CD8-positive, alpha-beta memory T cell (primary cell): Measurements from ENCODE around the gene ZNF474. TPM values are rescaled to one million over a fixed set of nuclear protein-coding genes. Genes with fewer than 3 reads are reported as not detected.

Source experiments
- CTCF ChIA-PET: fragments of 350-600 bp; sonication (Branson Sonifier 250); formaldehyde crosslinking; loops from one replicate; lab custom pipeline; 2021; ENCODE audit warnings: antibody characterized with exemption; lab: Charles Lee
- POLR2A ChIA-PET: fragments of 350-600 bp; sonication (Branson Sonifier 250); formaldehyde crosslinking; loops from one replicate; lab custom pipeline; 2021; ENCODE audit warnings: antibody characterized with exemption; lab: Charles Lee
- DNase-seq, 5 donors: peaks; one replicate each; pipeline versions ENCODE4 v3.0.0 to v3.0.0-alpha.2; 2020 to 2022; ENCODE audit warnings: mixed read lengths in 1 of 5
- H3K27ac ChIP-seq: one replicate; pipeline ENCODE4 v1.7.0; 2013; ENCODE audit warnings: low read depth, mild to moderate bottlenecking, low read length, moderate library complexity
- H3K27me3 ChIP-seq: 2 replicates; pipeline ENCODE4 v1.7.0; 2013; ENCODE audit warnings: low read length, mild to moderate bottlenecking; ENCODE audit not compliant: insufficient read depth, poor library complexity, severe bottlenecking
- H3K36me3 ChIP-seq: 2 replicates; pipeline ENCODE4 v1.7.0; 2013; ENCODE audit warnings: mild to moderate bottlenecking, low read length, moderate library complexity; ENCODE audit not compliant: insufficient read depth
- H3K4me1 ChIP-seq: 2 replicates; pipeline ENCODE4 v1.7.0; 2013; ENCODE audit warnings: mild to moderate bottlenecking, low read length, moderate library complexity; ENCODE audit not compliant: insufficient read depth
- H3K4me3 ChIP-seq: 2 replicates; pipeline ENCODE4 v1.7.0; 2013; ENCODE audit warnings: mild to moderate bottlenecking, low read length
- H3K9me3 ChIP-seq: 2 replicates; pipeline ENCODE4 v1.7.0; 2013; ENCODE audit warnings: mild to moderate bottlenecking, low read length
- H3K27ac Mint-ChIP-seq, 8 donors: one replicate each; pipeline ENCODE4 v1.8.0; 2020 to 2021; ENCODE audit warnings: mixed read lengths in 8 of 8, mild to moderate bottlenecking in 6 of 8, inconsistent platforms in 3 of 8, moderate library complexity in 3 of 8
- H3K27me3 Mint-ChIP-seq, 2 donors: one replicate each; pipeline ENCODE4 v1.8.0; 2020 to 2021; ENCODE audit warnings: mixed read lengths in 2 of 2, mild to moderate bottlenecking in 1 of 2, moderate library complexity in 1 of 2
- H3K36me3 Mint-ChIP-seq, 3 donors: one replicate each; pipeline ENCODE4 v1.8.0; 2020 to 2021; ENCODE audit warnings: mixed read lengths in 3 of 3, inconsistent platforms in 1 of 3, mild to moderate bottlenecking in 1 of 3
- H3K4me1 Mint-ChIP-seq, 3 donors: one replicate each; pipeline ENCODE4 v1.8.0; 2020 to 2021; ENCODE audit warnings: mixed read lengths in 3 of 3, inconsistent platforms in 1 of 3, mild to moderate bottlenecking in 1 of 3
- H3K4me3 Mint-ChIP-seq, 7 donors: one replicate each; pipeline ENCODE4 v1.8.0; 2020 to 2021; ENCODE audit warnings: mixed read lengths in 7 of 7, mild to moderate bottlenecking in 6 of 7, moderate library complexity in 4 of 7, inconsistent platforms in 2 of 7
- H3K9me3 Mint-ChIP-seq, 5 donors: one replicate each; pipeline ENCODE4 v1.8.0; 2020 to 2022; ENCODE audit warnings: mixed read lengths in 5 of 5, mild to moderate bottlenecking in 3 of 5, moderate library complexity in 2 of 5, inconsistent platforms in 1 of 5
- polyA plus RNA-seq: library from polyadenylated mRNA; unstranded; fragments of 300-500 nt; fragmentation: Illumina TruSeq; gene quantifications from one replicate; pipeline ENCODE4 v1.2.3, GENCODE V29; 2021
- total RNA-seq, 2 experiments: library from RNA; stranded (reverse); gene quantifications; one replicate each; pipeline ENCODE4 v1.2.3, GENCODE V29; 2021

Gene ZNF474
- total and polyA plus RNA-seq, 3 experiments from 2014 or later = 0.29 TPM; not detected in 2

DNA sequence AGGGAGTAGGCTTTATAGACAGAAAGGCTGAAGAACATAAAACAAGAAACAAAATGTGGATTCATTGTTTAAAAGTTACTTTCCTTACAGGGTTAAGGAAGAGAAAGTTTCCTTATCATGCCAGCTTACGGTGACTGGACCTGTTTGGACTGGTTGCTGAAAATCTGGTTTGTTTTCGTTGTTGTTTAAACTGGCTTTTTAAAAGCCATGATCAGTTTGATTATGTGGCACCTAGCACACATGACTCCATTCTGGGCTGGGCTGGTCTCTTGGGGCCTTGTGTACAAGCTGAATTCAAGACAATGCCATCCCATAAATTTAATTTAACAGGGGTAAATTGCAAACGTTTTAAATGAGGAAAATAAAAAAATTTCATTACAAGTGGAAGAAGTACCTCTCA, 18.4 kb upstream of the ZNF474 start:
- no peak overlapping the region for H3K4me3 Mint-ChIP-seq
- H3K9me3 ChIP-seq = no peaks in the 10 kb centered on the region
- H3K27ac Mint-ChIP-seq = no peak overlapping the region
- no peak overlapping the region for H3K27ac ChIP-seq
- H3K36me3 Mint-ChIP-seq = no peaks in the 10 kb centered on the region
- POLR2A ChIA-PET = no interaction called here
- no peaks in the 10 kb centered on the region for H3K9me3 Mint-ChIP-seq
- H3K36me3 ChIP-seq = no peaks in the 10 kb centered on the region
- H3K4me1 Mint-ChIP-seq = no peaks in the 10 kb centered on the region
- DNase-seq = no peak
- H3K4me3 ChIP-seq = no peak overlapping the region
- H3K27me3 Mint-ChIP-seq = no peaks in the 10 kb centered on the region
- H3K27me3 ChIP-seq = no peaks in the 10 kb centered on the region
- CTCF ChIA-PET = no interaction called here
- no peaks in the 10 kb centered on the region for H3K4me1 ChIP-seq

- Mint-ChIP-seq H3K36me3 (no peaks in the 10 kb centered on the region), H3K27me3 (no peaks in the 10 kb centered on the region), H3K4me1 (no peaks in the 10 kb centered on the region), H3K27ac (no peak overlapping the region), H3K9me3 (no peaks in the 10 kb centered on the region), H3K4me3 (no peak overlapping the region)
- no peak for DNase-seq
- H3K27me3 ChIP-seq = no peaks in the 10 kb centered on the region
- CTCF ChIA-PET = no interaction called here
- POLR2A ChIA-PET = no interaction called here
- no peak overlapping the region for H3K4me3 ChIP-seq
- no peak overlapping the region for H3K27ac ChIP-seq
- H3K36me3 ChIP-seq = no peaks in the 10 kb centered on the region
- H3K4me1 ChIP-seq = no peaks in the 10 kb centered on the region
- H3K9me3 ChIP-seq = no peaks in the 10 kb centered on the region
Observed at GRCh38 chr5:122111460-122111859, 17.9 kb upstream of the ZNF474 start.

DNA sequence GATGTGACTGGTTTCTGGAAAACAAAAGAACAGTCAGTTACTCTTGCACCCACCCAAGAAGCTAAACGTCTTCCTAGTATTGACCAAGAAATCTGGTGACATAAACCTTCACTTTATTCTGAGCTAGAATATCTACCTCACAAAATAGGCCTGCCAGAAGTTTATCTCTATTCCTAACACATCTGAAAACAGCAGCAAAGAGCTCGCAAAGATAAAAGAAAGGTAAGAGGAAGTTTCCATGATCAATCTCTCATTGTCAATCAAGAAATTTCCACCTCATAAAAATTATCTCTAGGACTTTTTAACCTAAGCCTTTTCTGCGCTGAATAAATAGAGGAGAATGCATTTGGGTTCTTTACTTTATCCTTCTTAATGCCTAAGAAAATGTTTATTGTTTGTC, 17.3 kb upstream of the ZNF474 start:
- no peaks in the 10 kb centered on the region for H3K9me3 Mint-ChIP-seq
- H3K4me3 Mint-ChIP-seq = no peak overlapping the region
- Histone ChIP-seq H3K4me3 (no peak overlapping the region), H3K27ac (no peak overlapping the region), H3K9me3 (no peaks in the 10 kb centered on the region), H3K36me3 (no peaks in the 10 kb centered on the region), H3K4me1 (no peaks in the 10 kb centered on the region), H3K27me3 (no peaks in the 10 kb centered on the region)
- ChIA-PET CTCF (no interaction called here), POLR2A (no interaction called here)
- H3K36me3 Mint-ChIP-seq = no peaks in the 10 kb centered on the region
- no peaks in the 10 kb centered on the region for H3K4me1 Mint-ChIP-seq
- H3K27me3 Mint-ChIP-seq = no peaks in the 10 kb centered on the region
- H3K27ac Mint-ChIP-seq = no peak overlapping the region
- DNase-seq = no peak

DNA sequence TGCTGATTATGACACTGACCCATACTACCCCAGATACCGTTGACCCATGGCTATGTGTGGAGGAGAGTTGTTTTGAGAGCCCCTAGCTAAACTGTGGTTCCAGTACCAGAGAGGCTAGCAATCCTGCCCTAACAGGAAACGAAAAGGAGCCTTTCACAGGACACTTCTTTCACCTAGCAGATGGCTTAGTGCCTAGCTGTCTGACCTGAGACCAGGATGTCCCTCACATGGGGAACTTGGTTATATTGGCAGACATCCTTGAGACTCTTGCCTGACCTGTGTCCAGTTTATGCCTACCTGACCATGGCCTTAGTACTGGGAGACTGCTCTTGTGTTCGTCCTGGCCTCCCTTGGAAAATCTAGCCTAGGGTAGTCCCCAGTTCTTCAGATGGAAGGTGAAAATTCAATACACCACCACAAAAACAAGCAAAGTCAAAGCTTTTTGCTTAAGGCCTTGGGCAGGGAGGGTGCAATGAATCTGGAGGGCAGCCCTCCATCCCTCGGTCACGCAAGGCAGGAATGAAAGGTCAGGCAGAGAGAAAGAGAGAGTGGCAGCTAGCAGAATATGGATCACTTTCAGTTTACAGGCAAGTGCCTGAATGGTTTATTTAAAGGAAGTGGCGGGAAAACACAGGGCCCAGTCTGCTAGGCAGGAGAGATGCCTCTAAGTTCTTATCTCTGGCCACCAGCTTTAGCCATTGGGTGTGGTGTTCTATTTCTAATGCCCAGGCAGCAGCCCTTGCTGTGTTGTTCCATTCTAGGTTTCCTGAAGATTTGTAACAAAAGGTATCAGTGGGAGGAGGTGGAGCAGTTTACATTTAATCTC, 16.4 kb upstream of the ZNF474 start:
- no peak overlapping the region for H3K4me3 ChIP-seq
- H3K9me3 ChIP-seq = no peaks in the 10 kb centered on the region
- Mint-ChIP-seq H3K36me3 (no peaks in the 10 kb centered on the region), H3K4me1 (no peaks in the 10 kb centered on the region), H3K27ac (no peak overlapping the region), H3K27me3 (no peaks in the 10 kb centered on the region), H3K9me3 (no peaks in the 10 kb centered on the region), H3K4me3 (no peak overlapping the region)
- ChIA-PET POLR2A (no interaction called here), CTCF (no interaction called here)
- H3K27me3 ChIP-seq = no peaks in the 10 kb centered on the region
- no peaks in the 10 kb centered on the region for H3K4me1 ChIP-seq
- peak overlapping the region; percentile 40 for H3K27ac ChIP-seq
- no peaks in the 10 kb centered on the region for H3K36me3 ChIP-seq
- no peak for DNase-seq

DNA sequence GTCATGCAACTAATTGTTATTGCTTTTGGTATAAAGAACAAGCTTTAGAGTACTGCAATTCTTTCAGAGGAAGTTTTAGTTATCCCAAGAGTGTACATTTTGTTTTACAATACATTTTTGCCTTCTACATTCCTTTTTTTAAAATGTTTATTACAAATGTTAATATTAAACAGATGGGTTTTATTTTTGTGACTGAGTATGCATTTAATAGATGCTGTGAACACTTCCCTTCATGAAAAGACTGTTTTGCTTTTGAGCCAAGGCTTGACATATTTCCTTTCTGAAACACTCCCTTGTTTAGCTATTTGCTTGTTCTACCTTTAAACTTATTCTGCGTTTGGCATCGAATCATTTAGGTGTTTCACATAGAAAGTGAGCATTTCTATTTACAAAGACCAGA, 14.8 kb upstream of the ZNF474 start:
- Histone ChIP-seq H3K27ac (no peak overlapping the region), H3K27me3 (no peaks in the 10 kb centered on the region), H3K4me3 (no peak overlapping the region), H3K4me1 (no peaks in the 10 kb centered on the region), H3K36me3 (no peaks in the 10 kb centered on the region), H3K9me3 (no peaks in the 10 kb centered on the region)
- Mint-ChIP-seq H3K36me3 (no peaks in the 10 kb centered on the region), H3K4me1 (no peaks in the 10 kb centered on the region), H3K4me3 (no peak overlapping the region), H3K27me3 (no peaks in the 10 kb centered on the region), H3K27ac (no peak overlapping the region), H3K9me3 (no peaks in the 10 kb centered on the region)
- no peak for DNase-seq
- POLR2A ChIA-PET = no interaction called here
- CTCF ChIA-PET = no interaction called here

- no peak overlapping the region for H3K27ac Mint-ChIP-seq
- H3K36me3 Mint-ChIP-seq = no peaks in the 10 kb centered on the region
- H3K9me3 ChIP-seq = no peaks in the 10 kb centered on the region
Observed at GRCh38 chr5:122118356-122118948, 10.9 kb upstream of the ZNF474 start.

GRCh38 chr5:122119205-122119604, 10.1 kb upstream of the ZNF474 start:
- no peak overlapping the region for H3K4me3 ChIP-seq
- no peaks in the 10 kb centered on the region for H3K4me1 Mint-ChIP-seq
- no peak overlapping the region for H3K27ac Mint-ChIP-seq
- DNase-seq = no peak
- no peaks in the 10 kb centered on the region for H3K9me3 ChIP-seq
- peaks cover 3 to 9% of the 10 kb centered on the region in 2 donors for H3K27me3 Mint-ChIP-seq
- H3K27ac ChIP-seq = no peak overlapping the region
- no peaks in the 10 kb centered on the region for H3K27me3 ChIP-seq
- no peaks in the 10 kb centered on the region for H3K36me3 ChIP-seq
- no peak overlapping the region for H3K4me3 Mint-ChIP-seq
- H3K9me3 Mint-ChIP-seq = no peaks in the 10 kb centered on the region
- H3K4me1 ChIP-seq = no peaks in the 10 kb centered on the region
- no peaks in the 10 kb centered on the region for H3K36me3 Mint-ChIP-seq
- CTCF ChIA-PET = no interaction called here
- POLR2A ChIA-PET = no interaction called here

More at GRCh38 chr5:122118356-122118948, 10.9 kb upstream of the ZNF474 start:
- peaks cover 3 to 9% of the 10 kb centered on the region in 2 donors for H3K27me3 Mint-ChIP-seq
- DNase-seq = no peak
- Histone ChIP-seq H3K27me3 (no peaks in the 10 kb centered on the region), H3K36me3 (no peaks in the 10 kb centered on the region), H3K4me3 (no peak overlapping the region), H3K27ac (no peak overlapping the region), H3K4me1 (no peaks in the 10 kb centered on the region)
- H3K9me3 Mint-ChIP-seq = no peaks in the 10 kb centered on the region
- ChIA-PET POLR2A (no interaction called here), CTCF (no interaction called here)
- no peak overlapping the region for H3K4me3 Mint-ChIP-seq
- no peaks in the 10 kb centered on the region for H3K4me1 Mint-ChIP-seq

DNA sequence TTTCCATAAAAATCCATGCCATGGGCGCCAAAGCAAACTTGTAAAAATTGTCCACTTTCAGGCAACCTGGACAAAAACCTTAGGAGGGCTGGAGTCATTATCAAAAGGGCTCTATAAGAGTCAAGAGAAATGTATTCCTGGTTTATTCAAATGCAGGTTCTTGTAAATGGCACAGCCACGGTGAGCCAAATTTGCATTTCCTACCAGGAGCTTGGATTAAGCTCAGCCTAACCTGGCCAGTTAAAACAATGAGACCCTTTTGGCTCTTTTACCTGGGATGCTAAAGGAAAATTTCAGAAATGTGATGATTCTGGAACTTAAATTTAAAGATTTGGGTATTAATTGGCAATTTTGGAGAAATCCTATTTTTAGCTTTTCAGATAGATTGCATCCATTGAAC, 8.9 kb upstream of the ZNF474 start:
- POLR2A ChIA-PET = no interaction called here
- Mint-ChIP-seq H3K4me1 (no peaks in the 10 kb centered on the region), H3K27ac (no peak overlapping the region), H3K9me3 (no peaks in the 10 kb centered on the region), H3K36me3 (no peaks in the 10 kb centered on the region), H3K4me3 (no peak overlapping the region), H3K27me3 (peaks cover 3 to 9% of the 10 kb centered on the region in 2 donors)
- Histone ChIP-seq H3K27ac (no peak overlapping the region), H3K4me3 (no peak overlapping the region), H3K36me3 (no peaks in the 10 kb centered on the region), H3K27me3 (no peaks in the 10 kb centered on the region), H3K9me3 (no peaks in the 10 kb centered on the region), H3K4me1 (no peaks in the 10 kb centered on the region)
- DNase-seq = no peak
- CTCF ChIA-PET = no interaction called here
